Brain microvascular endothelial cell (primary cell): ENCODE data around the gene BPIFB6.

ENCODE experiments used
- DNase-seq: peaks from one replicate; pipeline ENCODE4 v3.0.0-alpha.2; 2020
- H3K27ac ChIP-seq: fragments of 250-450 bp; sonication (Bioruptor Pico); 2 replicates; pipeline ENCODE4 v1.5.1; 2020; ENCODE audit warnings: mild to moderate bottlenecking, moderate library complexity
- H3K27me3 ChIP-seq: fragments of 250-450 bp; sonication (Bioruptor Pico); replicated peaks from 2 replicates; pipeline ENCODE4 v1.5.1; 2020; ENCODE audit warnings: mild to moderate bottlenecking
- H3K36me3 ChIP-seq: fragments of 250-450 bp; sonication (Bioruptor Pico); replicated peaks from 2 replicates; pipeline ENCODE4 v1.5.1; 2020; ENCODE audit warnings: mild to moderate bottlenecking
- H3K4me3 ChIP-seq: 2 replicates; pipeline ENCODE4 v1.5.1; 2011; ENCODE audit warnings: low read depth, mild to moderate bottlenecking, control low read depth, low read length, moderate library complexity
- in situ Hi-C: cut with HindIII; loops from 2 replicates; pipeline ENCODE4 v1.10.0; 2017; ENCODE audit warnings: low sequenced_read_pairs, low pct_ligation_motif_present
- TF ChIP-seq, protein P1 (sequence below): IDR thresholded peaks from 2 replicates; pipeline ENCODE4 v1.5.1; 2011; ENCODE audit warnings: low read depth, mild to moderate bottlenecking, moderate library complexity, low read length, control low read depth, inconsistent platforms; ENCODE audit errors: missing control alignments

BPIFB6 gene

DNA sequence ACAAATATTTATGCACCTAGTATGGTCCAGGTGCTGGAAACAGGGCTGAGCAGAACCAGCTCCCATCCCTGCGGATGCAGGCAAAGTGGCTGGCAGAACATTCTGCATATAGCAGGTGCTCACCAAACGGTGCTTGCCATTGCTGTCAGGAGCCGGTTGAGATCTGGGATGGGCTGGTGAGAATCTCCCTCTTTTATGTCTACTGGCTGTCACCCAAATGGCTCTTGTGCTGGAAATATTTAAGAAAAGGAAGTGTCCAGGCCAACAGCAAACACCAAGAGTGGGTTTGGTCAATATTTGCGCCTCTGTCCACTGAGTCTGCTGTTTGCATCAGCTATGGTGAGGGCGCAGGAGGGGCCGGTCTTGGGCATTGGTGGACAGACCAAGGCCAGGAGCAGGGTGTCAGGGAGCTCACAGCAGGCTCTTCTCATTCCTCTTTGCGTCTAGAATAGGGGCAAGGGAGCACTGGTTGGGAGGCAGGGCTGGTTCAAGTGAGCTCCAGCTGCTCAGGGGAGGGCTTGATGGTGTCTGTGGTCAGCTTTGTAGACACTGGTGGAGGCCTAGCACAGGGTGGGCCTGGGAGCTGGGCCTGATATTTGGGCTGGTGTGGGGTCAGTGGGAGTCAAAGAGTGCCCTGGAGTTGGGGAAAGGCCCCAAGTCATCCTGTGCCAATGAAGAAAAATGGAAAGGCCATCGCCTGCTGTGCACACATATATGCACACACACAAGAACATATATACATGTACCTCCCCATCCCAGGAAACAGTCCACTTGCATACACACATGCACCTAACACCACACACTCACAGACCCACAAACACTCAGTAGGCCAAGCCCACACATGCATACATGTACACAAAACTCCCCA lies 25.3 kb upstream of the BPIFB6 start:
- TF ChIP-seq, protein P1, sequence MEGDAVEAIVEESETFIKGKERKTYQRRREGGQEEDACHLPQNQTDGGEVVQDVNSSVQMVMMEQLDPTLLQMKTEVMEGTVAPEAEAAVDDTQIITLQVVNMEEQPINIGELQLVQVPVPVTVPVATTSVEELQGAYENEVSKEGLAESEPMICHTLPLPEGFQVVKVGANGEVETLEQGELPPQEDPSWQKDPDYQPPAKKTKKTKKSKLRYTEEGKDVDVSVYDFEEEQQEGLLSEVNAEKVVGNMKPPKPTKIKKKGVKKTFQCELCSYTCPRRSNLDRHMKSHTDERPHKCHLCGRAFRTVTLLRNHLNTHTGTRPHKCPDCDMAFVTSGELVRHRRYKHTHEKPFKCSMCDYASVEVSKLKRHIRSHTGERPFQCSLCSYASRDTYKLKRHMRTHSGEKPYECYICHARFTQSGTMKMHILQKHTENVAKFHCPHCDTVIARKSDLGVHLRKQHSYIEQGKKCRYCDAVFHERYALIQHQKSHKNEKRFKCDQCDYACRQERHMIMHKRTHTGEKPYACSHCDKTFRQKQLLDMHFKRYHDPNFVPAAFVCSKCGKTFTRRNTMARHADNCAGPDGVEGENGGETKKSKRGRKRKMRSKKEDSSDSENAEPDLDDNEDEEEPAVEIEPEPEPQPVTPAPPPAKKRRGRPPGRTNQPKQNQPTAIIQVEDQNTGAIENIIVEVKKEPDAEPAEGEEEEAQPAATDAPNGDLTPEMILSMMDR = no peak
- in situ Hi-C loops = no loop called here
- Histone ChIP-seq H3K27me3 (no peaks in the 10 kb centered on the region), H3K4me3 (no peak overlapping the region), H3K36me3 (no peaks in the 10 kb centered on the region), H3K27ac (no peak overlapping the region)
- no peak for DNase-seq

DNA sequence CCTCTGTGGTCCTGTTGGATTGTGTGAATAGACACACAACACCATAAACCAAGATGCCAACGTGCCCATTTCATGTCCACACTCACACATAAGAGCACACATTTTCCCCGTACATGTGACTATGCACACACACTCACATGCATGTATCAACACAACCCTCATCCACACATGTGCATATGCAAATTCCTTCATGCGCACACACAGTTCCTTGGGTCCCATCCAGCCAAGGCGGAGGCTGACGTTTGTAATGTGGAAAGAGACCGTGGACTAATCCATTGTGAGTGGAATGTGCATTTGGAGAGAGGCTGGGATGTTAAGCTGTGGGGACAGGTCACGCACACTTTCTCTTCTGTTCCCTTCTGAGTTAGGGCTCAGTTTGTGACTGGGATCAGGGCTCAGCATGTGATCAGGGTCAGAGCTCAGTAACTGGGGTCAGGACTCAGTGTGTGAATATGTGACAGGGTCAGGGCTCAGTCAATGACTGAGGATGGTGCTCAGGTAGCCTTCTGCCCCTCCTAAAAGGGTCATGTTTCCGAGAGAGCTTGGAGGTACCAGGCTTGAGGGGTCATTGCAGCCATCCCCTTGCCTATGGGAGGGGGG lies 24.6 kb upstream of the BPIFB6 start:
- no peaks in the 10 kb centered on the region for H3K27me3 ChIP-seq
- TF ChIP-seq, protein P1 = no peak
- in situ Hi-C loops = no loop called here
- no peak overlapping the region for H3K27ac ChIP-seq
- no peak for DNase-seq
- no peak overlapping the region for H3K4me3 ChIP-seq
- H3K36me3 ChIP-seq = no peaks in the 10 kb centered on the region

DNA sequence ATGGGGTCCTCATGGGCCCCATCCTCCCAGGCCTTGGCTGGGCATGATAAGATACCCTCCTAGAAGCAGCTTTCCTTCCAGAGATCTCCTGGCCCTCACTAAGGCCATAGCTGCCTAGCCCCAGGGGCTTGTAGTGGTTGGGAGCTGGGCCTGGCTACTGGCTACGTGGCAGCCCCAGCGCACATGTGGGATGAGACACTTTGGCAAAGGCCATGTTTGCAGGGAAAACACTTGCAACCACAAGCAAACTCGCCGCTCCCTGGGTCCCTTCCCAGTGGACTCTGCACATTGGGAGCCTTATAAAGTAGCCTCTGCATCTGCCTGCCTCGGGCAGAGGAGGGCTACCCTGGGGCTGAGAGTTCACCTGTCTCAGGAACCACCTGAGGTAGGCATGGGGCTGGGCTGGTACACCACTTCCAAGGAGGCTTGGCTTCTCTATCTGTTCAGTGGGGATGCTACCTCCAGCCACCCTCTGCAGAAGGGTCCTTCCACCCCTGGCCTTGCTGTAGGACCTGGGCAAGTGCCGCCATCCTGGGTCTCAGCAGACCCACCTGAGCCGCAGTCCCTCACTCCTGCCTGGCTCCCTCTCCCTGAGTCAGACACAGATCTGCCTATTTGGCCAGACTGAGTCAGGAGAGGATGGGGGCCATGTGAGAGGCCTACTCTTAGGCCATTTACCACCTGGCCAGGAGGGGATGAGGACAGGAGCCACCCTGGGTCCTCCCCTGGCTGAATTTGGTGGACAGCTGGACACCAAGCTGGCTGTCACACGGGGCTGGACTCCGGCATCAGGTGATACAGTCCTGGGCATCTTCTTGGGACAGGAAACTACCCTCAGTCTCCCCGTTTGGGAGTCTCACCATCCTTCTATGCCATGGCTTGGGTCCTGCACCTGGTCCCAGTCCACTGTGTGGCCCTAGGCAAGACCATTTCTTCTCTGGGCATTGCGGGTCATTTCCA lies 23.8 kb upstream of the BPIFB6 start, which contains the start of gene BPIFB2:
Gene BPIFB2 (plus strand): TSS at position 329 of the 960 bp plus-strand sequence. CDS start 871 bp downstream, outside the sequence.
- in situ Hi-C loops = no loop called here
- TF ChIP-seq, protein P1 = no peak
- Histone ChIP-seq H3K4me3 (no peak within 1 kb of the TSS), H3K36me3 (no peaks in the 10 kb centered on the region), H3K27ac (no peak within 1 kb of the TSS), H3K27me3 (no peaks in the 10 kb centered on the region)
- DNase-seq = no peak

DNA sequence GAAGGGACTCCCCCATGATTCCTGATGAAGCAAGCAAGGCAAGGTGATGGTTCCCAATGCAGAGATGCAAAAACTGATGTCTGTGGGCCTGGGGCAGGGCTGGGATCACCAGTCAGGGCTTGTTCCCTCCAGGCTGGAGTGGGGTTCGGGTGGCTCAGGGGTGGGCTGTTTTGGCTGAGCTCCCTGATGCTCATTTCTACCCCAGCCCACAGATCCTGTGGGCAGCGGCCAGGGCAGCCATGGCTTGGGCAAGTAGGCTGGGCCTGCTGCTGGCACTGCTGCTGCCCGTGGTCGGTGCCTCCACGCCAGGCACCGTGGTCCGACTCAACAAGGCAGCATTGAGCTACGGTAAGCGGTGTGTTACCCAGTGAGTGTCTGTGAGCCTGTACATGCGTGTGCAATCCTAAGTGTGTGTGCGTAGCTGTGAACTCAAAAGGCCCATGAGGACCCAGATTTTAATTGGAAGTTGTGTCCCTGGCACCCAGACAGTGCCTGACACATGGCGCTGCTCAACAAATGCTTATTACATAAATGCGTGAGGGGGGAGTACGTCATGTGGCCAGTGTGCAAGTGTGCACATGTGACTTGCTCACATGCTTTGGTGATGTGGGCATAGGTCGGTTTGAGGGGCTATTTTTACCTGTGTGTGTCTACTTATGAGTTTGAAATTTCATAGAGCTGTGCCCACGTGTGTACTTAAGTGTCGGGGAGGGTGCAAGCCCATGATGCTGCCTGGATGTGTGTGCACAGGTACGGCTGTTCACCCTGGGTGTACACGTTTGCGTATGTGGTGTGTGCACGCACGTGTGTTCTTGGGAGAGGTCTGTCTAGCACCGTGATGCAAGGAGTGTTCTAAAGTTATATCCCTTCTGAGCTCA lies 22.9 kb upstream of the BPIFB6 start:
- no peak overlapping the region for H3K4me3 ChIP-seq
- no peaks in the 10 kb centered on the region for H3K27me3 ChIP-seq
- in situ Hi-C loops = no loop called here
- H3K36me3 ChIP-seq = no peaks in the 10 kb centered on the region
- no peak overlapping the region for H3K27ac ChIP-seq
- TF ChIP-seq, protein P1 = no peak
- DNase-seq = no peak
